ENCODE measurements around the gene ZFR2. TPM values are rescaled to one million over a fixed set of nuclear protein-coding genes. Genes with fewer than 3 reads are reported as not detected.

The ZFR2 gene
- total RNA-seq, 6 experiments from 2014 or later = not detected

DNA sequence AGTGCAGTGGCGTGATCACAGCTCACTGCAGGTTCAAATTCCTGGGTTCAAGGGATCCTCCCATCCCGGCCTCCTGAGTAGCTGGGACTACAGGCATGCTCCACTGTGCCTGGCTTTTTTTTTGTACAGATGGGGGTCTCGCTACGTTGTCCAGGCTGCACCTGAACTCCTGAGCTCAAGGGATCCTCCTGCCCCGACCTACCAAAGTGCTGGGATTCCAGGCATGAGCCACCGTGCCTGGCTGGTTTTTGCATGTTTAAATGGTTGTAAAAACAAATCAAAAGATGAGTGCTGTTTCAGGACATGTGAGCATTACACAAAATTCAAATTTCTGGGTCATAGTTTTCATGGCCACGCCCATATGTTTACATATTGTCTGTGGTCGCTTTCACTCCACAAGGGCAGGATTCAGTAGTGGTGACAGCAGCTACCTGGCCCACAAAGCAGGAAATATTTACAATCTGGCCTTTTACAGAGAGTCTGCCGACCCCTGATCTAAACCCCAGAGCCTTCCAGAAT is 88.0 kb downstream of the ZFR2 start:
- H3K4me1 Mint-ChIP-seq (ENCODE audit: low read depth) = no peaks in the 10 kb centered on the region
- DNase-seq = no peak
- H3K27ac Mint-ChIP-seq = no peak overlapping the region
- no peak for TF ChIP-seq CTCF (IDR thresholded peaks at IDR 0.05)
- H3K27me3 Mint-ChIP-seq (ENCODE audit: insufficient read depth) = peaks cover 10% of the 10 kb centered on the region
- H3K9me3 Mint-ChIP-seq = peaks cover 25% of the 10 kb centered on the region
- peaks cover 19% of the 10 kb centered on the region for H3K36me3 Mint-ChIP-seq (ENCODE audit: low read depth)
- H3K4me3 Mint-ChIP-seq = no peak overlapping the region

- Mint-ChIP-seq H3K36me3 (ENCODE audit: low read depth) (peaks cover 19% of the 10 kb centered on the region), H3K27me3 (ENCODE audit: insufficient read depth) (peaks cover 6% of the 10 kb centered on the region), H3K9me3 (peaks cover 25% of the 10 kb centered on the region), H3K27ac (no peak overlapping the region), H3K4me1 (ENCODE audit: low read depth) (no peaks in the 10 kb centered on the region), H3K4me3 (no peak overlapping the region)
- no peak for DNase-seq
- TF ChIP-seq CTCF (IDR thresholded peaks at IDR 0.05) = no peak
Measured at GRCh38 chr19:3778899-3779723, 89.7 kb downstream of the ZFR2 start.

- no peaks in the 10 kb centered on the region for H3K4me1 Mint-ChIP-seq (ENCODE audit: low read depth)
- H3K27me3 Mint-ChIP-seq (ENCODE audit: insufficient read depth) = peaks cover 12% of the 10 kb centered on the region
- peaks cover 25% of the 10 kb centered on the region for H3K9me3 Mint-ChIP-seq
- DNase-seq = no peak
- H3K36me3 Mint-ChIP-seq (ENCODE audit: low read depth) = peaks cover 19% of the 10 kb centered on the region
- TF ChIP-seq CTCF (IDR thresholded peaks at IDR 0.05) = no peak
- H3K27ac Mint-ChIP-seq = no peak overlapping the region
- no peak overlapping the region for H3K4me3 Mint-ChIP-seq
Measured at GRCh38 chr19:3778104-3778867, 90.6 kb downstream of the ZFR2 start.

GRCh38 chr19:3776479-3777040 is 92.3 kb downstream of the ZFR2 start:
- H3K4me3 Mint-ChIP-seq = no peak overlapping the region

More at GRCh38 chr19:3776479-3777040, 92.3 kb downstream of the ZFR2 start:
- Mint-ChIP-seq H3K9me3 (peaks cover 9% of the 10 kb centered on the region), H3K27me3 (ENCODE audit: insufficient read depth) (peaks cover 10% of the 10 kb centered on the region), H3K27ac (no peak overlapping the region), H3K4me1 (ENCODE audit: low read depth) (no peaks in the 10 kb centered on the region), H3K36me3 (ENCODE audit: low read depth) (peaks cover 9% of the 10 kb centered on the region)
- TF ChIP-seq CTCF (IDR thresholded peaks at IDR 0.05) = no peak
- DNase-seq = no peak
